GM12878 (cell line): ENCODE results near the gene JUND. TPM values are rescaled to one million over a fixed set of nuclear protein-coding genes. Genes with fewer than 3 reads are reported as not detected.

Experiments used
- ATAC-seq: fragments of 200-7000 bp; cut with Tn5 transposase; 3 replicates; pipeline ENCODE4 v1.9.1; 2020; ENCODE audit warnings: mild to moderate bottlenecking, moderate library complexity
- BruUV-seq: library from RNA; stranded (reverse); fragments of 400-500 nt; replicated peaks from 2 replicates; lab custom pipeline; 2021; lab: Mats Ljungman, UMichigan
- CTCF ChIA-PET: fragments of 300-600 bp; sonication (Branson Sonifier 250); formaldehyde crosslinking; extraction: SDS; loops from one replicate; lab custom pipeline; 2021; ENCODE audit warnings: inconsistent platforms; lab: Yijun Ruan, JAX
- POLR2A ChIA-PET: fragments of 350-600 bp; formaldehyde crosslinking; extraction: SDS; loops from one replicate; lab custom pipeline; 2021; ENCODE audit warnings: inconsistent platforms; lab: Charles Lee
- RAD21 ChIA-PET: fragments of 300-600 bp; sonication (Branson Sonifier 250); formaldehyde crosslinking; loops from one replicate; lab custom pipeline; 2023; ENCODE audit warnings: antibody characterized with exemption; ENCODE audit not compliant: unreplicated experiment; lab: Charles Lee
- SMC1A ChIA-PET: fragments of 300-600 bp; sonication (Branson Sonifier 250); formaldehyde crosslinking; loops from one replicate; lab custom pipeline; 2023; ENCODE audit not compliant: unreplicated experiment, uncharacterized antibody; lab: Charles Lee
- DNase-seq: peaks from one replicate; pipeline ENCODE4 v3.0.0-alpha.2; 2011; ENCODE audit warnings: low read depth, low spot score
- FAIRE-seq: peaks from 3 replicates; lab custom pipeline; 2011; peaks lifted over from hg19 to GRCh38; lab: Jason Lieb, UNC
- H2AFZ ChIP-seq: 2 replicates; pipeline ENCODE4 v1.6.0; 2011; ENCODE audit warnings: low read depth, low read length, control low read depth; ENCODE audit not compliant: control insufficient read depth
- H3K27ac ChIP-seq: 2 replicates; pipeline ENCODE4 v1.5.1; 2011; ENCODE audit warnings: control low read depth; ENCODE audit not compliant: control insufficient read depth, insufficient read depth
- H3K27me3 ChIP-seq, 2 experiments: replicated peaks in 1 of 2; 2 replicates each; pipeline versions ENCODE4 v1.6.0 to v1.6.1; 2011; ENCODE audit warnings: low read length in 1 of 2; ENCODE audit not compliant: control insufficient read depth in 2 of 2, insufficient read depth in 2 of 2
- H3K36me3 ChIP-seq, 2 experiments: 2 replicates each; pipeline ENCODE4 v1.5.1; 2011; ENCODE audit warnings: low read length in 1 of 2; ENCODE audit not compliant: control insufficient read depth in 2 of 2, insufficient read depth in 2 of 2
- H3K4me1 ChIP-seq: 2 replicates; pipeline ENCODE4 v1.6.1; 2011; ENCODE audit warnings: mild to moderate bottlenecking, low read length, moderate library complexity, mixed read lengths; ENCODE audit not compliant: control insufficient read depth, insufficient read depth
- H3K4me2 ChIP-seq: 2 replicates; pipeline ENCODE4 v1.6.0; 2011; ENCODE audit warnings: control low read depth; ENCODE audit not compliant: control insufficient read depth, insufficient read depth
- H3K4me3 ChIP-seq: fragments of 200-600 bp; sonication (generic); 2 replicates; pipeline ENCODE4 v1.5.1; 2016
- H3K79me2 ChIP-seq: 2 replicates; pipeline ENCODE4 v1.6.0; 2011; ENCODE audit warnings: low read length; ENCODE audit not compliant: control insufficient read depth, insufficient read depth
- H3K9ac ChIP-seq: 2 replicates; pipeline ENCODE4 v1.8.0; 2011; ENCODE audit warnings: low read length, control low read depth, mixed read lengths; ENCODE audit not compliant: control insufficient read depth, insufficient read depth
- H3K9me3 ChIP-seq: replicated peaks from 3 replicates; pipeline ENCODE4 v1.5.1; 2011; ENCODE audit warnings: mild to moderate bottlenecking, low read length; ENCODE audit not compliant: control insufficient read depth, insufficient read depth
- H4K20me1 ChIP-seq: 2 replicates; pipeline ENCODE4 v1.6.0; 2011; ENCODE audit not compliant: control insufficient read depth, insufficient read depth
- ATF3 ChIP-seq: IDR thresholded peaks from 2 replicates; pipeline ENCODE4 v1.6.1; 2011; ENCODE audit warnings: low read depth, mild to moderate bottlenecking, low read length, moderate library complexity, borderline replicate concordance; ENCODE audit errors: extremely low read depth
- CEBPZ ChIP-seq: fragments of 150-350 bp; IDR thresholded peaks from 2 replicates; pipeline ENCODE4 v1.6.1; 2016; ENCODE audit warnings: low read depth, low read length
- FOXK2 ChIP-seq: fragments of 450-650 bp; IDR thresholded peaks from 2 replicates; pipeline ENCODE4 v1.6.1; 2017; ENCODE audit warnings: mild to moderate bottlenecking, moderate library complexity
- JUND ChIP-seq: IDR thresholded peaks from 2 replicates; pipeline ENCODE4 v1.6.1; 2012; ENCODE audit warnings: low read depth, mild to moderate bottlenecking, low read length, improper control_type of control experiment, moderate library complexity
- NFYA ChIP-seq: IDR thresholded peaks from 2 replicates; pipeline ENCODE4 v1.6.1; 2011; ENCODE audit warnings: low read depth, mild to moderate bottlenecking, low read length, improper control_type of control experiment, borderline replicate concordance
- NR2F1 ChIP-seq: fragments of 450-650 bp; conservative IDR thresholded peaks from 2 replicates; pipeline ENCODE4 v1.6.1; 2017; ENCODE audit warnings: mild to moderate bottlenecking
- PAX8 ChIP-seq: fragments of 450-650 bp; IDR thresholded peaks from 2 replicates; pipeline ENCODE4 v1.6.1; 2017; ENCODE audit warnings: mild to moderate bottlenecking, moderate library complexity
- RAD51 ChIP-seq: fragments of 450-650 bp; IDR thresholded peaks from 2 replicates; pipeline ENCODE4 v1.6.1; 2016; ENCODE audit warnings: moderate library complexity, mild to moderate bottlenecking, inconsistent platforms
- RB1 ChIP-seq: fragments of 450-650 bp; formaldehyde crosslinking; IDR thresholded peaks from 2 replicates; pipeline ENCODE4 v1.6.1; 2017; ENCODE audit warnings: mild to moderate bottlenecking, borderline replicate concordance
- RBBP5 ChIP-seq: fragments of 200-600 bp; sonication (generic); conservative IDR thresholded peaks from 2 replicates; pipeline ENCODE4 v1.6.1; 2016
- SUZ12 ChIP-seq: fragments of 200-600 bp; sonication (generic); IDR thresholded peaks from one replicate; pipeline ENCODE4 v1.6.1; 2018; ENCODE audit warnings: antibody characterized with exemption, mild to moderate bottlenecking; ENCODE audit not compliant: unreplicated experiment
- TCF3 ChIP-seq: IDR thresholded peaks from 2 replicates; pipeline ENCODE4 v1.6.1; 2012; ENCODE audit warnings: low read depth, mild to moderate bottlenecking, low read length, borderline replicate concordance; ENCODE audit not compliant: insufficient read depth
- ZBTB11 ChIP-seq: fragments of 450-650 bp; formaldehyde crosslinking; IDR thresholded peaks from 2 replicates; pipeline ENCODE4 v1.5.0; 2022; ENCODE audit warnings: mild to moderate bottlenecking, missing genetic modification characterization
- ZNF217 ChIP-seq: fragments of 450-650 bp; IDR thresholded peaks from 2 replicates; pipeline ENCODE4 v1.6.1; 2017; ENCODE audit warnings: antibody characterized with exemption, mild to moderate bottlenecking
- WGBS: methylation state at CpG from one replicate; pipeline ENCODE4 v1.1.6; 2016; ENCODE audit warnings: low lambda C conversion rate; ENCODE audit not compliant: insufficient replicate concordance, insufficient coverage; ENCODE audit errors: missing lambda C conversion rate; 5-methylcytosine and 5-hydroxymethylcytosine counted together
- in situ Hi-C: fragments of 300-500 bp; cut with MboI; formaldehyde crosslinking; loops from 9 replicates; pipeline ENCODE4 v1.14.3; 2018; ENCODE audit warnings: mixed read lengths
- intact Hi-C: fragments of 100-400 bp; cut with micrococcal nuclease; formaldehyde crosslinking; loops from one replicate; pipeline ENCODE4 v1.14.2; 2022; ENCODE audit not compliant: unreplicated experiment
- polyA plus RNA-seq, 11 experiments: library from polyadenylated mRNA; depleted of rRNA in 4 of 11; unstranded in 6 of 11; stranded (reverse) in 5 of 11; fragments of >200 nt; fragmentation: Nextera tagmentation in 4 of 11; fragmentation: Illumina TruSeq in 1 of 11; extraction: Ambion mirVana in 4 of 11; extraction: Trizol in 1 of 11; gene quantifications; 1 replicate in 1 of 11; 2 replicates in 10 of 11; pipeline versions ENCODE4 v1.2.1 to v1.2.3, GENCODE V29; 2011 to 2016; ENCODE audit warnings: inconsistent platforms in 2 of 11, missing spikeins in 2 of 11, low read depth in 1 of 11
- total RNA-seq, 4 experiments: library from RNA; depleted of rRNA in 3 of 4; stranded (reverse); fragments of >200 nt in 3 of 4; fragmentation: Illumina TruSeq in 1 of 4; extraction: Trizol in 1 of 4; gene quantifications; 2 replicates each; pipeline versions ENCODE4 v1.2.1 to v1.2.3, GENCODE V29; 2013 to 2021
- TF ChIP-seq, protein P1 (sequence below): fragments of 450-650 bp; IDR thresholded peaks from 2 replicates; pipeline ENCODE4 v1.6.1; 2017; ENCODE audit warnings: borderline replicate concordance

Gene JUND
- total and polyA plus RNA-seq, 10 of the 15 experiments (the other 5 are each of a cell fraction or from before 2014, with no cell fraction given), result 7.4 to 164 (median 18.8) TPM

GRCh38 chr19:18261474-18261873, 19.9 kb downstream of the JUND start (continued):
- TF ChIP-seq NFYA, result no peak
- TF ChIP-seq ZNF217, result no peak
- no peak for TF ChIP-seq FOXK2
- TF ChIP-seq JUND, result no peak
- TF ChIP-seq RAD51, result no peak
- no peak for TF ChIP-seq RBBP5
- TF ChIP-seq NR2F1, result no peak

DNA sequence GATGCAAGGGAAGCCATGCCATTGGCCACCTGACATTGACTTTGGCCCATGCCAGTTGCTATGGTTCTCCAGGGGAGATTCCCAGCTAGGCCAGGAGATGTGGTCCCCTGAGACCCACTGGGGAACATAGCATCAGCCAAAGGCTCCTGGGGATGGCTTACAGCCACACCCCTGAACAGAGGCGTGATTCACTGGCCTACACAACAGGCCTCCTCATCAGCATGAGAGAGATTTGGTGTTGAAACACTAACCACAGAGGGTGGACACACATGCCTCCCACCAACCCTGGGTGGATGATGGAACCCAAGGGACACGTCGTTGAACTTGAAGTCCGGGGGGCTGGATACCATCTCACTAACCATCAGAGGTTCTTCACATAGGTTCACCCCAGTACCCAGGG, 21.5 kb downstream of the JUND start:
- intact Hi-C loops (no loop called here), in situ Hi-C loops (no loop called here)
- Histone ChIP-seq H3K9me3 (no peaks in the 10 kb centered on the region), H3K27ac (no peak overlapping the region), H3K36me3 (no peaks in the 10 kb centered on the region), H2AFZ (no peak overlapping the region), H3K79me2 (no peaks in the 10 kb centered on the region), H3K4me1 (no peaks in the 10 kb centered on the region), H3K27me3 (no peaks in the 10 kb centered on the region), H4K20me1 (no peaks in the 10 kb centered on the region), H3K9ac (no peak overlapping the region), H3K4me2 (no peak overlapping the region), H3K4me3 (no peak overlapping the region)
- ATAC-seq (no peak), FAIRE-seq (no peak), DNase-seq (no peak)
- CTCF ChIA-PET, result interaction anchor here (1.2 to 1.3 kb wide), 3 partner anchors 19 to 64 kb away, joined by 3 to 5 read pairs (median 4); no protein-coding TSS in a partner anchor
- RAD21 ChIA-PET, result no interaction called here
- POLR2A ChIA-PET, result no interaction called here
- SMC1A ChIA-PET, result no interaction called here
- 63% methylated on average over 4 of the region's 4 CpGs for WGBS
- no TSS peak for BruUV-seq
- TF ChIP-seq ZBTB11 (CRISPR knock-in tag) (no peak), PAX8 (no peak), CEBPZ (no peak), SUZ12 (no peak), TCF3 (no peak), RB1 (no peak), ATF3 (no peak)
- TF ChIP-seq, protein P1, sequence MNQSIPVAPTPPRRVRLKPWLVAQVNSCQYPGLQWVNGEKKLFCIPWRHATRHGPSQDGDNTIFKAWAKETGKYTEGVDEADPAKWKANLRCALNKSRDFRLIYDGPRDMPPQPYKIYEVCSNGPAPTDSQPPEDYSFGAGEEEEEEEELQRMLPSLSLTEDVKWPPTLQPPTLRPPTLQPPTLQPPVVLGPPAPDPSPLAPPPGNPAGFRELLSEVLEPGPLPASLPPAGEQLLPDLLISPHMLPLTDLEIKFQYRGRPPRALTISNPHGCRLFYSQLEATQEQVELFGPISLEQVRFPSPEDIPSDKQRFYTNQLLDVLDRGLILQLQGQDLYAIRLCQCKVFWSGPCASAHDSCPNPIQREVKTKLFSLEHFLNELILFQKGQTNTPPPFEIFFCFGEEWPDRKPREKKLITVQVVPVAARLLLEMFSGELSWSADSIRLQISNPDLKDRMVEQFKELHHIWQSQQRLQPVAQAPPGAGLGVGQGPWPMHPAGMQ, result no peak
